HG03045 (cell line): ENCODE measurements around the gene MARCOL.
"Not testable (repeated sequence)": the region's sequence is repeated elsewhere in the genome, so short reads cannot be mapped to it uniquely, and the experiment has no call there.

ENCODE experiments used
- ATAC-seq: cut with Tn5 transposase; IDR thresholded peaks from one replicate; pipeline ENCODE4 v1.9.1; 2021; ENCODE audit warnings: mild to moderate bottlenecking, moderate library complexity; ENCODE audit not compliant: unreplicated experiment

Gene MARCOL

GRCh38 chr5:148261221-148261620 is 22.9 kb downstream of the MARCOL start:
- no peak for ATAC-seq

DNA sequence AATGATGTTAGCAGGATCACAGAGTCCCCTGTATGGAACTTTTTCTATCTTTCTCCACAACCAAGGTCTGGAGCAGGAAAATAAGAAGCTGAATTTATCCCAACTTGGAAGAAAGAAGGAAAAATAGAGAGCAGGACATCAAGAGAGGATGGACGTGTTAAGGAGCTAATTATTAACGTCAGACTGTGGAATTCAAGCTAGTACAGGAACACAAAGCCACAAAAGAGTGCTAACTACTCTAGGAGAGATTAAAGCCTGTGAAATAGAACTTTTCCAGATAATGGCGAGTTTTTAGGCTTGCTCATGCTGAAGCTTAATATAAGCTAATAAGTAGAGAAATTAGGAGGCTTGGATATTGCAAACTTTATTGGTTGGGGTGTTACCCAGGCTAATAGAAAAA is 29.6 kb downstream of the MARCOL start:
- ATAC-seq: no peak

- ATAC-seq: no peak
Measured at GRCh38 chr5:148268566-148268965, 30.2 kb downstream of the MARCOL start, which contains the start of gene SPINK13. TSS of gene SPINK13 (plus strand) at chr5:148268794. CDS start at chr5:148270073, 1,279 bp downstream.

GRCh38 chr5:148275129-148275528 is 36.8 kb downstream of the MARCOL start:
- ATAC-seq: not testable (repeated sequence)

DNA sequence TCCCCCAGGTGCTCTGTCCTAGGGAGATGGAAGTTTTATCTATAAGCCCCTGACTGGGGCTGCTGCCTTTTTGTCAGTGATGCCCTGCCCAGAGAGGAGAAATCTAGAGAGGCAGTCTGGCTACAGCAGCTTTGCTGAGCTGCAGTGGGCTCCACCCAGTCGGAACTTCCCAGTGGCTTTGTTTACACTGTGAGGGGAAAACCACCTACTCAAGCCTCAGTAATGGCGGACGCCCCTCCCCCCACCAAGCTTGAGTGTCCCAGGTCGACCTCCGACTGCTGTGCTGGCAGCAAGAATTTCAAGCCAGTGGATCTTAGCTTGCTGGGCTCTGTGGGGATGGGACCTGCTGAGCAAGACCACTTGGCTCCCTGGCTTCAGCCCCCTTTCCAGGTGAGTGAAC is 42.6 kb downstream of the MARCOL start:
- not testable (repeated sequence) for ATAC-seq

GRCh38 chr5:148281336-148281735 is 43.0 kb downstream of the MARCOL start:
- ATAC-seq: not testable (repeated sequence)

- no peak for ATAC-seq
Measured at GRCh38 chr5:148290271-148291195, 52.2 kb downstream of the MARCOL start.
